ENCODE measurements around the gene ASRGL1.

DNA sequence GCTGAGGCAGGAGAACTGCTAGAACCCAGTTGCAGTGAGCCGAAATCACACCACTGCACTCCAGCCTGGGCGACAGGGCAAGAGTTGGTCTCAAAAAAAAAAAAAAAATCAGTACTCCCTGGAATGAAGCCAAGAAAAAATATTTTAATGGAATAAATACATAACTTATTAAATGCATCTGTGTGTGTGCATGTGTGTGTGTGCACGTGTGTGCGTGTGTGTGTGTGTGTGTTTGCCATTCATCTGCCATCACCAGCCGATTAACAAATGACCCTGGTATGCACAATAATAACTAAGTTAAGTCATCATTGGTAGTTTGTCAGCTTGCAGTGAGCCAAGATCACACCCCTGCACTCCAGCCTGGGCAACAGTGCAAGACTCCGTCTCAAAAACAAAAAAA lies 46.6 kb downstream of the ASRGL1 start:
- TF ChIP-seq, protein P1, sequence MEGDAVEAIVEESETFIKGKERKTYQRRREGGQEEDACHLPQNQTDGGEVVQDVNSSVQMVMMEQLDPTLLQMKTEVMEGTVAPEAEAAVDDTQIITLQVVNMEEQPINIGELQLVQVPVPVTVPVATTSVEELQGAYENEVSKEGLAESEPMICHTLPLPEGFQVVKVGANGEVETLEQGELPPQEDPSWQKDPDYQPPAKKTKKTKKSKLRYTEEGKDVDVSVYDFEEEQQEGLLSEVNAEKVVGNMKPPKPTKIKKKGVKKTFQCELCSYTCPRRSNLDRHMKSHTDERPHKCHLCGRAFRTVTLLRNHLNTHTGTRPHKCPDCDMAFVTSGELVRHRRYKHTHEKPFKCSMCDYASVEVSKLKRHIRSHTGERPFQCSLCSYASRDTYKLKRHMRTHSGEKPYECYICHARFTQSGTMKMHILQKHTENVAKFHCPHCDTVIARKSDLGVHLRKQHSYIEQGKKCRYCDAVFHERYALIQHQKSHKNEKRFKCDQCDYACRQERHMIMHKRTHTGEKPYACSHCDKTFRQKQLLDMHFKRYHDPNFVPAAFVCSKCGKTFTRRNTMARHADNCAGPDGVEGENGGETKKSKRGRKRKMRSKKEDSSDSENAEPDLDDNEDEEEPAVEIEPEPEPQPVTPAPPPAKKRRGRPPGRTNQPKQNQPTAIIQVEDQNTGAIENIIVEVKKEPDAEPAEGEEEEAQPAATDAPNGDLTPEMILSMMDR (IDR thresholded peaks at IDR 0.05), result no peak
- TF ChIP-seq ZFP36 (IDR thresholded peaks at IDR 0.05; ENCODE audit: borderline replicate concordance, partially characterized antibody) (no peak), POLR2AphosphoS2 (conservative IDR thresholded peaks at IDR 0.05; ENCODE audit: low read length) (no peak)
- TF ChIP-seq, protein P2, sequence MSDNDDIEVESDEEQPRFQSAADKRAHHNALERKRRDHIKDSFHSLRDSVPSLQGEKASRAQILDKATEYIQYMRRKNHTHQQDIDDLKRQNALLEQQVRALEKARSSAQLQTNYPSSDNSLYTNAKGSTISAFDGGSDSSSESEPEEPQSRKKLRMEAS (IDR thresholded peaks at IDR 0.05), result no peak

All from A549 (cell line).